GM18868 (cell line): ENCODE results near the gene VRTN.
"Not testable (repeated sequence)": the region's sequence is repeated elsewhere in the genome, so short reads cannot be mapped to it uniquely, and the experiment has no call there.

Source experiments
- ATAC-seq: cut with Tn5 transposase; IDR thresholded peaks from one replicate; pipeline ENCODE4 v1.9.1; 2021; ENCODE audit warnings: mild to moderate bottlenecking, moderate library complexity; ENCODE audit not compliant: unreplicated experiment

VRTN gene

GRCh38 chr14:74348735-74349463 lies 628 bp downstream of the VRTN start:
- ATAC-seq: no peak

GRCh38 chr14:74349757-74350156 lies 1.5 kb downstream of the VRTN start:
- no peak for ATAC-seq

GRCh38 chr14:74350211-74350927 lies 2.1 kb downstream of the VRTN start:
- no peak for ATAC-seq

GRCh38 chr14:74350928-74351323 lies 2.7 kb downstream of the VRTN start:
- no peak for ATAC-seq

- no peak for ATAC-seq
These were observed 8.8 kb downstream of the VRTN start for GRCh38 chr14:74356892-74357575.

- no peak for ATAC-seq
These were observed 9.3 kb downstream of the VRTN start for GRCh38 chr14:74357585-74357984.

GRCh38 chr14:74358176-74358829 lies 10.0 kb downstream of the VRTN start:
- ATAC-seq: no peak

GRCh38 chr14:74360163-74360562 lies 11.9 kb downstream of the VRTN start:
- ATAC-seq: no peak

GRCh38 chr14:74362361-74362915 lies 14.2 kb downstream of the VRTN start:
- no peak for ATAC-seq

GRCh38 chr14:74364271-74364880 lies 16.1 kb downstream of the VRTN start:
- no peak for ATAC-seq

GRCh38 chr14:74368026-74368425 lies 19.8 kb downstream of the VRTN start:
- ATAC-seq: no peak

GRCh38 chr14:74368441-74368840 lies 20.2 kb downstream of the VRTN start:
- ATAC-seq: no peak

GRCh38 chr14:74377976-74378690 lies 29.9 kb downstream of the VRTN start:
- no peak for ATAC-seq

- no peak for ATAC-seq
These were observed 31.9 kb downstream of the VRTN start for GRCh38 chr14:74380172-74380571.

GRCh38 chr14:74380845-74381244 lies 32.6 kb downstream of the VRTN start:
- no peak for ATAC-seq

- not testable (repeated sequence) for ATAC-seq
These were observed 33.3 kb downstream of the VRTN start for GRCh38 chr14:74381571-74381970.

GRCh38 chr14:74382231-74382630 lies 34.0 kb downstream of the VRTN start:
- no peak for ATAC-seq

GRCh38 chr14:74389980-74390379 lies 41.7 kb downstream of the VRTN start:
- no peak for ATAC-seq

- ATAC-seq: not testable (repeated sequence)
These were observed 42.2 kb downstream of the VRTN start for GRCh38 chr14:74390505-74390904.

- no peak for ATAC-seq
These were observed 43.2 kb downstream of the VRTN start for GRCh38 chr14:74391479-74391878.
